Measurements from ENCODE around the gene PLA2G15.

DNA sequence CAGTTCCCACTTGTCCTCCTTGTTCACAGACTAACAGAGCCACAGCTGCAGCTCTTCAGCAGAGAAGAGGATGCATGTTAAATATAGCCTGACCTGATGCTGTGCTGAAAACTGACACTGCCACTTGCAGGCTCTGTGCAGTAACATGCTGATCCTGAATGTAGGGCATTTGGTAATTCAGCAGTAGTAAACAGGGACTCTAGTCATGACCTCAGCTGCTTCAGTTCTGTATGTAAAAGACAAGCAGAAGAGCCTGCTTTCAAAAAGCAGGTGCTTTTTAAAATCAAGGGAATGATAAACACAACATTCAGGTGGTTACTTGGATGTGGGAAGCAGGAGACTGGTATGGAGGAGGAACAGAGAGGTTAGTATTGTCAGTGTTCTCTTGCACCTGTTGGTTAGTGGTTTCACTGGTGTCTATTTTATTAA, 43.1 kb upstream of the PLA2G15 start:
- TF ChIP-seq GATA2 (IDR thresholded peaks at IDR 0.05; ENCODE audit: low read depth, low read length): no peak
- TF ChIP-seq GATA3 (IDR thresholded peaks at IDR 0.05; ENCODE audit: low read depth, low read length): no peak
